Neuronal stem cell (in vitro differentiated cells): Measurements from ENCODE around the gene NDUFS1.
"Not testable (repeated sequence)": the region's sequence is repeated elsewhere in the genome, so short reads cannot be mapped to it uniquely, and the experiment has no call there.

ENCODE experiments used
- DNase-seq: peaks from one replicate; pipeline ENCODE4 v3.0.0-alpha.2; 2013; ENCODE audit warnings: low spot score
- H2AFZ ChIP-seq: one replicate; pipeline ENCODE4 v1.6.1; 2013; ENCODE audit warnings: mild to moderate bottlenecking, low read length, inconsistent platforms
- H2AK5ac ChIP-seq: 2 replicates; pipeline ENCODE4 v1.6.1; 2013; ENCODE audit warnings: low read depth, mild to moderate bottlenecking, inconsistent platforms, low read length, moderate library complexity, mixed read lengths
- H2BK120ac ChIP-seq: 2 replicates; pipeline ENCODE4 v1.6.1; 2013; ENCODE audit warnings: low read depth, mild to moderate bottlenecking, inconsistent platforms, low read length, moderate library complexity, mixed read lengths
- H2BK12ac ChIP-seq: one replicate; pipeline ENCODE4 v1.6.1; 2013; ENCODE audit warnings: low read length, inconsistent platforms
- H2BK15ac ChIP-seq: 2 replicates; pipeline ENCODE4 v1.6.1; 2013; ENCODE audit warnings: mild to moderate bottlenecking, low read length, inconsistent platforms, mixed read lengths
- H2BK5ac ChIP-seq: one replicate; pipeline ENCODE4 v1.6.1; 2013; ENCODE audit warnings: inconsistent platforms, mild to moderate bottlenecking, low read length, moderate library complexity
- H3K14ac ChIP-seq: one replicate; pipeline ENCODE4 v1.6.1; 2013; ENCODE audit warnings: low read length, inconsistent platforms
- H3K18ac ChIP-seq: 2 replicates; pipeline ENCODE4 v1.6.1; 2013; ENCODE audit warnings: low read length, inconsistent platforms
- H3K23ac ChIP-seq: 2 replicates; pipeline ENCODE4 v1.6.1; 2013; ENCODE audit warnings: low read depth, mild to moderate bottlenecking, mixed read lengths, low read length, inconsistent platforms; ENCODE audit not compliant: poor library complexity
- H3K27ac ChIP-seq: replicated peaks from 3 replicates; pipeline ENCODE4 v1.5.1; 2013; ENCODE audit warnings: low read length, inconsistent platforms
- H3K27me3 ChIP-seq, 3 experiments: 2 replicates each; pipeline ENCODE4 v1.6.1; 2013; ENCODE audit warnings: low read length in 3 of 3, mild to moderate bottlenecking in 2 of 3, inconsistent platforms in 1 of 3, low read depth in 1 of 3, mixed read lengths in 1 of 3, moderate library complexity in 1 of 3; ENCODE audit not compliant: control insufficient read depth in 3 of 3, insufficient read depth in 3 of 3
- H3K36me3 ChIP-seq, 2 donors: replicated peaks in 1 of 2; 2 replicates each; pipeline ENCODE4 v1.6.1; 2013; ENCODE audit warnings: low read length in 2 of 2; ENCODE audit not compliant: control insufficient read depth in 2 of 2, insufficient read depth in 2 of 2
- H3K4ac ChIP-seq: 2 replicates; pipeline ENCODE4 v1.6.1; 2013; ENCODE audit warnings: inconsistent platforms, mild to moderate bottlenecking, low read length, moderate library complexity
- H3K4me1 ChIP-seq, 2 donors: 1 replicate in 1 of 2; 2 replicates in 1 of 2; pipeline ENCODE4 v1.6.1; 2013; ENCODE audit warnings: low read length in 2 of 2, low read depth in 1 of 2; ENCODE audit not compliant: control insufficient read depth in 2 of 2, insufficient read depth in 1 of 2
- H3K4me2 ChIP-seq: one replicate; pipeline ENCODE4 v1.6.1; 2013; ENCODE audit warnings: mild to moderate bottlenecking, low read length, inconsistent platforms; ENCODE audit not compliant: insufficient read depth, poor library complexity, severe bottlenecking
- H3K4me3 ChIP-seq, 2 donors: 2 replicates each; pipeline ENCODE4 v1.5.1; 2013; ENCODE audit warnings: low read length in 2 of 2, mild to moderate bottlenecking in 2 of 2, inconsistent platforms in 1 of 2, moderate library complexity in 1 of 2
- H3K79me1 ChIP-seq: one replicate; pipeline ENCODE4 v1.6.1; 2013; ENCODE audit warnings: low read depth, mild to moderate bottlenecking, inconsistent platforms, low read length, moderate library complexity
- H3K9ac ChIP-seq: one replicate; pipeline ENCODE4 v1.6.1; 2013; ENCODE audit warnings: mild to moderate bottlenecking, low read depth, low read length, inconsistent platforms; ENCODE audit not compliant: poor library complexity
- H3K9me3 ChIP-seq, 2 donors: replicated peaks in 1 of 2; 2 replicates each; pipeline versions ENCODE3 to v1.6.1; 2013; ENCODE audit warnings: low read length in 2 of 2, mild to moderate bottlenecking in 2 of 2, inconsistent platforms in 1 of 2, low read depth in 1 of 2, mixed read lengths in 1 of 2, moderate library complexity in 1 of 2; ENCODE audit not compliant: control insufficient read depth in 2 of 2, insufficient read depth in 1 of 2
- H4K8ac ChIP-seq: one replicate; pipeline ENCODE4 v1.6.1; 2013; ENCODE audit warnings: low read depth, mild to moderate bottlenecking, inconsistent platforms, low read length, moderate library complexity
- H4K91ac ChIP-seq: one replicate; pipeline ENCODE4 v1.6.1; 2013; ENCODE audit warnings: low read length, low read depth, mild to moderate bottlenecking, inconsistent platforms; ENCODE audit not compliant: poor library complexity
- WGBS, 2 donors: extraction: QIAGEN DNeasy Blood & Tissue Kit; methylation state at CpG; one replicate each; pipeline ENCODE4 v1.1.7; 2013; ENCODE audit warnings: missing lambda C conversion rate in 2 of 2, mixed read lengths in 1 of 2; ENCODE audit not compliant: insufficient read length in 2 of 2, insufficient replicate concordance in 1 of 2; ENCODE audit errors: extremely low coverage in 2 of 2; 5-methylcytosine and 5-hydroxymethylcytosine counted together

NDUFS1 gene

GRCh38 chr2:206173147-206173546 lies 13.9 kb upstream of the NDUFS1 start:
- Histone ChIP-seq H3K4me1 (peaks cover 0 to 3% of the 10 kb centered on the region in 2 donors), H3K14ac (no peak overlapping the region), H3K27ac (no peak overlapping the region), H2BK5ac (no peak overlapping the region), H4K8ac (no peak overlapping the region), H3K9me3 (peaks cover 2 to 5% of the 10 kb centered on the region in 2 donors), H3K9ac (no peak overlapping the region), H2BK120ac (no peak overlapping the region), H2AK5ac (no peak overlapping the region), H3K79me1 (no peaks in the 10 kb centered on the region), H3K27me3 (no peaks in the 10 kb centered on the region), H2BK15ac (no peak overlapping the region), H4K91ac (no peak overlapping the region), H3K18ac (no peak overlapping the region), H3K4me3 (no peak overlapping the region), H3K4ac (no peak overlapping the region), H2AFZ (no peak overlapping the region), H3K23ac (no peak overlapping the region), H2BK12ac (no peak overlapping the region), H3K36me3 (no peaks in the 10 kb centered on the region), H3K4me2 (no peak overlapping the region)
- no CpG with 5 or more reads among the region's 4 CpGs for WGBS, 2 donors
- no peak for DNase-seq

- H3K4me2 ChIP-seq, H3K27ac ChIP-seq, H3K4me1 ChIP-seq, H3K79me1 ChIP-seq, H3K18ac ChIP-seq, H4K91ac ChIP-seq, H3K4ac ChIP-seq, H3K4me3 ChIP-seq, H4K8ac ChIP-seq, H2BK15ac ChIP-seq, H3K14ac ChIP-seq, H3K36me3 ChIP-seq, H2BK120ac ChIP-seq, H2AFZ ChIP-seq, H3K9ac ChIP-seq, H3K23ac ChIP-seq, DNase-seq, H2BK12ac ChIP-seq, H2BK5ac ChIP-seq, H3K27me3 ChIP-seq, H3K9me3 ChIP-seq, H2AK5ac ChIP-seq: not testable (repeated sequence)
- no CpG with 5 or more reads among the region's 52 CpGs for WGBS, 2 donors
These were observed 12.6 kb upstream of the NDUFS1 start for GRCh38 chr2:206171624-206172397.

GRCh38 chr2:206168230-206168629 lies 9.0 kb upstream of the NDUFS1 start:
- not testable (repeated sequence) for H2AFZ ChIP-seq, H2BK5ac ChIP-seq, H4K91ac ChIP-seq, H3K14ac ChIP-seq, H4K8ac ChIP-seq, H3K27ac ChIP-seq, H3K9me3 ChIP-seq, H2AK5ac ChIP-seq, H3K9ac ChIP-seq, H3K4me3 ChIP-seq, H2BK120ac ChIP-seq, H3K79me1 ChIP-seq, H2BK15ac ChIP-seq, H3K27me3 ChIP-seq, H3K23ac ChIP-seq, H3K18ac ChIP-seq, H2BK12ac ChIP-seq, H3K4me2 ChIP-seq, H3K4me1 ChIP-seq, DNase-seq, H3K4ac ChIP-seq
- WGBS, 2 donors = no CpG with 5 or more reads among the region's 4 CpGs
- H3K36me3 ChIP-seq = peaks cover 3 to 24% of the 10 kb centered on the region in 2 donors

GRCh38 chr2:206164261-206164862 lies 5.1 kb upstream of the NDUFS1 start:
- H4K8ac ChIP-seq = no peak overlapping the region

More at GRCh38 chr2:206164261-206164862, 5.1 kb upstream of the NDUFS1 start:
- H2BK5ac ChIP-seq = no peak overlapping the region
- no peak overlapping the region for H3K9ac ChIP-seq
- H3K4me3 ChIP-seq = no peak overlapping the region
- H2BK12ac ChIP-seq = no peak overlapping the region
- no peak overlapping the region for H2BK15ac ChIP-seq
- peaks cover 3 to 9% of the 10 kb centered on the region in 2 donors for H3K4me1 ChIP-seq
- no peak overlapping the region for H3K23ac ChIP-seq
- no peak overlapping the region for H4K91ac ChIP-seq
- no peak overlapping the region for H2BK120ac ChIP-seq
- no peak overlapping the region for H3K27ac ChIP-seq
- H3K4ac ChIP-seq = no peak overlapping the region
- no peak overlapping the region for H2AFZ ChIP-seq
- peaks cover 0 to 2% of the 10 kb centered on the region in 2 donors for H3K9me3 ChIP-seq
- DNase-seq = peak; percentile 61
- H2AK5ac ChIP-seq = no peak overlapping the region
- WGBS, 2 donors = no CpG with 5 or more reads among the region's 2 CpGs
- H3K36me3 ChIP-seq = peaks cover 22 to 55% of the 10 kb centered on the region in 2 donors
- no peaks in the 10 kb centered on the region for H3K79me1 ChIP-seq
- H3K18ac ChIP-seq = no peak overlapping the region
- H3K27me3 ChIP-seq = no peaks in the 10 kb centered on the region
- H3K4me2 ChIP-seq = no peak overlapping the region
- no peak overlapping the region for H3K14ac ChIP-seq
